Panc1 (cell line): ENCODE data around the gene GPC3. TPM values are rescaled to one million over a fixed set of nuclear protein-coding genes. Genes with fewer than 3 reads are reported as not detected.

Experiments used
- ATAC-seq: fragments of 200-7000 bp; cut with Tn5 transposase; 2 replicates; pipeline ENCODE4 v1.9.1; 2020; ENCODE audit warnings: mild to moderate bottlenecking, moderate library complexity
- BruUV-seq: library from RNA; stranded (reverse); fragments of 400-500 nt; replicated peaks from 2 replicates; lab custom pipeline; 2021; lab: Mats Ljungman, UMichigan
- CTCF ChIA-PET: fragments of 300-600 bp; sonication (Branson Sonifier 250); formaldehyde crosslinking; loops from one replicate; lab custom pipeline; 2022; ENCODE audit warnings: antibody characterized with exemption; lab: Charles Lee
- POLR2A ChIA-PET: fragments of 300-600 bp; sonication (Branson Sonifier 250); formaldehyde crosslinking; loops from one replicate; lab custom pipeline; 2022; ENCODE audit warnings: antibody characterized with exemption; lab: Charles Lee
- DNase-seq: peaks from one replicate; pipeline ENCODE4 v3.0.0-alpha.2; 2010; ENCODE audit warnings: low read depth, low spot score
- H3K27ac ChIP-seq: 2 replicates; pipeline ENCODE4 v1.5.1; 2011; ENCODE audit warnings: mild to moderate bottlenecking, low read length, inconsistent platforms
- H3K27me3 ChIP-seq: fragments of 200-500 bp; sonication (Bioruptor generic); 2 replicates; pipeline ENCODE4 v1.6.0; 2014; ENCODE audit warnings: low read length, inconsistent platforms; ENCODE audit not compliant: control insufficient read depth, insufficient read depth
- H3K36me3 ChIP-seq: fragments of 200-500 bp; sonication (Bioruptor generic); 2 replicates; pipeline ENCODE4 v1.5.1; 2014; ENCODE audit warnings: inconsistent platforms, mild to moderate bottlenecking, low read length, moderate library complexity; ENCODE audit not compliant: control insufficient read depth, insufficient read depth
- H3K4me1 ChIP-seq: 2 replicates; pipeline ENCODE4 v1.5.1; 2011; ENCODE audit warnings: inconsistent platforms, mild to moderate bottlenecking, low read length, moderate library complexity; ENCODE audit not compliant: control insufficient read depth, insufficient read depth
- H3K4me3 ChIP-seq, 2 experiments: 2 replicates each; pipeline ENCODE4 v1.5.1; 2011 to 2012; ENCODE audit warnings: low read depth in 2 of 2, low read length in 2 of 2, mild to moderate bottlenecking in 2 of 2, inconsistent platforms in 1 of 2, moderate library complexity in 1 of 2
- H3K9me3 ChIP-seq: fragments of 200-500 bp; sonication (Bioruptor generic); 2 replicates; pipeline ENCODE4 v1.5.1; 2014; ENCODE audit warnings: low read depth, mild to moderate bottlenecking, inconsistent platforms, low read length, moderate library complexity; ENCODE audit not compliant: control insufficient read depth, insufficient read depth
- POLR2AphosphoS5 ChIP-seq: IDR thresholded peaks from 2 replicates; pipeline ENCODE4 v1.6.1; 2012; ENCODE audit warnings: mild to moderate bottlenecking, low read depth, low read length, moderate library complexity
- SIN3A ChIP-seq: IDR thresholded peaks from 2 replicates; pipeline ENCODE4 v1.6.1; 2012; ENCODE audit warnings: low read depth, mild to moderate bottlenecking, low read length, moderate library complexity, borderline replicate concordance; ENCODE audit not compliant: insufficient read depth
- TCF7L2 ChIP-seq: IDR thresholded peaks from 2 replicates; pipeline ENCODE4 v1.6.1; 2011; ENCODE audit warnings: mild to moderate bottlenecking, low read depth, low read length, inconsistent platforms
- in situ Hi-C: cut with HindIII; loops from 2 replicates; pipeline ENCODE4 v1.10.0; 2016; ENCODE audit warnings: low sequenced_read_pairs, low pct_unique_long_range_greater_than_20kb
- intact Hi-C: fragments of 100-400 bp; cut with micrococcal nuclease; formaldehyde crosslinking; loops from one replicate; pipeline ENCODE4 v1.10.0; 2022; ENCODE audit not compliant: unreplicated experiment
- total RNA-seq: library from RNA; stranded (reverse); gene quantifications from one replicate; pipeline ENCODE4 v1.2.1, GENCODE V29; 2021; ENCODE audit not compliant: unreplicated experiment
- TF ChIP-seq, protein P1 (sequence below), 2 experiments: IDR thresholded peaks; 2 replicates each; pipeline ENCODE4 v1.6.1; 2011 to 2012; ENCODE audit warnings: low read depth in 2 of 2, control low read depth in 1 of 2, low read length in 1 of 2, mild to moderate bottlenecking in 1 of 2, moderate library complexity in 1 of 2; ENCODE audit not compliant: insufficient read depth in 1 of 2
- TF ChIP-seq, protein P2 (sequence below): fragments of 450-650 bp; IDR thresholded peaks from 2 replicates; pipeline ENCODE4 v1.5.1; 2017; ENCODE audit warnings: mild to moderate bottlenecking

The GPC3 gene
- total RNA-seq, 1 experiment from 2014 or later = 0.95 TPM

DNA sequence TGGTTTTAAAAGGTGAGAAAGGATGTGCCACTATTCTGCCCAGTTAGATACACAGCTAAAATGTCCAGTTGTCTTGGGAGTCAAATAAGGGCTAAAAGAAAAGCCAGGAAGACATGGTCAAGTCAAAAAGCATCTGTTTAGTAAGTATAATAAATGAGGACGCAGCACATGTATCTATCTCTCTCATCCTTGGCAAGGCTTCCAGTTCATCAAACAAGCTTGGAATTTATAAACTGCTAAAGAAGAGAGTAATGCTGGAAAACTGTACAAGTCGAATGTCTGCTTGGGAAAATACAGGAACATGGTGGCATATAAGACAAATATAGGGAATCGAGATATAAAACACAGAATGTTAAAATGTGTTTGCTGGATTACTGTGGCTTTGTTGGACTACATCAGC, 106.7 kb downstream of the GPC3 start:
- DNase-seq = no peak
- no peak overlapping the region for H3K4me3 ChIP-seq
- no TSS peak for BruUV-seq
- TF ChIP-seq SIN3A (no peak), TCF7L2 (no peak), POLR2AphosphoS5 (no peak)
- TF ChIP-seq, protein P1, sequence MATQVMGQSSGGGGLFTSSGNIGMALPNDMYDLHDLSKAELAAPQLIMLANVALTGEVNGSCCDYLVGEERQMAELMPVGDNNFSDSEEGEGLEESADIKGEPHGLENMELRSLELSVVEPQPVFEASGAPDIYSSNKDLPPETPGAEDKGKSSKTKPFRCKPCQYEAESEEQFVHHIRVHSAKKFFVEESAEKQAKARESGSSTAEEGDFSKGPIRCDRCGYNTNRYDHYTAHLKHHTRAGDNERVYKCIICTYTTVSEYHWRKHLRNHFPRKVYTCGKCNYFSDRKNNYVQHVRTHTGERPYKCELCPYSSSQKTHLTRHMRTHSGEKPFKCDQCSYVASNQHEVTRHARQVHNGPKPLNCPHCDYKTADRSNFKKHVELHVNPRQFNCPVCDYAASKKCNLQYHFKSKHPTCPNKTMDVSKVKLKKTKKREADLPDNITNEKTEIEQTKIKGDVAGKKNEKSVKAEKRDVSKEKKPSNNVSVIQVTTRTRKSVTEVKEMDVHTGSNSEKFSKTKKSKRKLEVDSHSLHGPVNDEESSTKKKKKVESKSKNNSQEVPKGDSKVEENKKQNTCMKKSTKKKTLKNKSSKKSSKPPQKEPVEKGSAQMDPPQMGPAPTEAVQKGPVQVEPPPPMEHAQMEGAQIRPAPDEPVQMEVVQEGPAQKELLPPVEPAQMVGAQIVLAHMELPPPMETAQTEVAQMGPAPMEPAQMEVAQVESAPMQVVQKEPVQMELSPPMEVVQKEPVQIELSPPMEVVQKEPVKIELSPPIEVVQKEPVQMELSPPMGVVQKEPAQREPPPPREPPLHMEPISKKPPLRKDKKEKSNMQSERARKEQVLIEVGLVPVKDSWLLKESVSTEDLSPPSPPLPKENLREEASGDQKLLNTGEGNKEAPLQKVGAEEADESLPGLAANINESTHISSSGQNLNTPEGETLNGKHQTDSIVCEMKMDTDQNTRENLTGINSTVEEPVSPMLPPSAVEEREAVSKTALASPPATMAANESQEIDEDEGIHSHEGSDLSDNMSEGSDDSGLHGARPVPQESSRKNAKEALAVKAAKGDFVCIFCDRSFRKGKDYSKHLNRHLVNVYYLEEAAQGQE (IDR thresholded peaks at IDR 0.05; ENCODE audit: insufficient read depth in 1 of 2, low read depth in 2 of 2, low read length in 1 of 2) = no peak
- TF ChIP-seq, protein P2, sequence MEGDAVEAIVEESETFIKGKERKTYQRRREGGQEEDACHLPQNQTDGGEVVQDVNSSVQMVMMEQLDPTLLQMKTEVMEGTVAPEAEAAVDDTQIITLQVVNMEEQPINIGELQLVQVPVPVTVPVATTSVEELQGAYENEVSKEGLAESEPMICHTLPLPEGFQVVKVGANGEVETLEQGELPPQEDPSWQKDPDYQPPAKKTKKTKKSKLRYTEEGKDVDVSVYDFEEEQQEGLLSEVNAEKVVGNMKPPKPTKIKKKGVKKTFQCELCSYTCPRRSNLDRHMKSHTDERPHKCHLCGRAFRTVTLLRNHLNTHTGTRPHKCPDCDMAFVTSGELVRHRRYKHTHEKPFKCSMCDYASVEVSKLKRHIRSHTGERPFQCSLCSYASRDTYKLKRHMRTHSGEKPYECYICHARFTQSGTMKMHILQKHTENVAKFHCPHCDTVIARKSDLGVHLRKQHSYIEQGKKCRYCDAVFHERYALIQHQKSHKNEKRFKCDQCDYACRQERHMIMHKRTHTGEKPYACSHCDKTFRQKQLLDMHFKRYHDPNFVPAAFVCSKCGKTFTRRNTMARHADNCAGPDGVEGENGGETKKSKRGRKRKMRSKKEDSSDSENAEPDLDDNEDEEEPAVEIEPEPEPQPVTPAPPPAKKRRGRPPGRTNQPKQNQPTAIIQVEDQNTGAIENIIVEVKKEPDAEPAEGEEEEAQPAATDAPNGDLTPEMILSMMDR = no peak
- in situ Hi-C loops (no loop called here), intact Hi-C loops (no loop called here)
- ChIA-PET POLR2A (no interaction called here), CTCF (no interaction called here)
- H3K27me3 ChIP-seq = no peaks in the 10 kb centered on the region; the same call in 1 of the 2 replicates
- H3K36me3 ChIP-seq = no peaks in the 10 kb centered on the region
- H3K27ac ChIP-seq = no peak overlapping the region
- no peak for ATAC-seq
- H3K4me1 ChIP-seq = no peaks in the 10 kb centered on the region
- H3K9me3 ChIP-seq = no peaks in the 10 kb centered on the region

DNA sequence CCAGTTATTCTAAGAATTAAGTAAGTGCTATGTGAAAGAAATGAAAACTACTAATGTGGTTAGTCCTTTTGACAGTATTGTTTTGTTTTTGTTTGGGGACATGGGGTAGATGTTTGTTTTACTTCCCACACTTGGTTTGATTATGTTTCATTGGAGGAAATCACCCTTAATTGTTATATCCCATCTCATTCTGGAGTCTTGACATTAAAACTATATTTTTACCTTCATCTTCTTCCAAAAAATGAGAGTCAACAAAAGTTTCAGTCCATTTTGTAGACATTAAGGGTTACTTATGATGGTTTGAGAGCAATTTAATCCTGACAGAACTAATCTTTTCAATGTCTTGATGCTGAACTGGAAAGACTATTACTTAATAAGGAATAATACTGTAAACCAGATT, 108.7 kb downstream of the GPC3 start:
- Histone ChIP-seq H3K27me3 (peaks cover 2% of the 10 kb centered on the region; the same call in 1 of the 2 replicates), H3K36me3 (no peaks in the 10 kb centered on the region), H3K27ac (no peak overlapping the region), H3K9me3 (no peaks in the 10 kb centered on the region), H3K4me1 (no peaks in the 10 kb centered on the region), H3K4me3 (no peak overlapping the region)
- TF ChIP-seq SIN3A (no peak), TCF7L2 (no peak)
- intact Hi-C loops = no loop called here
- DNase-seq (no peak), ATAC-seq (no peak)
- ChIA-PET CTCF (no interaction called here), POLR2A (no interaction called here)
- BruUV-seq = no TSS peak
- in situ Hi-C loops = no loop called here

DNA sequence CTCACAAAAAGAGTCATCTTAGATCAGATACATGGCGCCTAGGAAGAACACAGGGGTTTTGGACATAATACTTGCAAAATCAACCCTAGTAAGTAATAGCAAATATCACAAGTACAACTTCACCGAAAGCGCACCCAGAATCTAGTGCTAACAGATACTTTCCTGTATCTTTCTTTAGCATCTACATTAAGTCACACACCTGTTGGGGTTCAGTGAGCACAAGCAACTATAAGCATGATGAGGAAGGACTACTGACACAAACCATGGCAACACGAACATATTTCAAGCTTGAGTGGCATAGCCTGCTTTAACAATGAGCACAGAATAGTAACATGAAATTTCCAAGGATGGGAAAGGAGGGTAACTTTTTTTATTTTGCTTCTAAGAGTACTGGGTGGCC, 116.1 kb downstream of the GPC3 start:
- H3K4me3 ChIP-seq = no peak overlapping the region
- H3K27me3 ChIP-seq = peaks cover 2% of the 10 kb centered on the region; the same call in 1 of the 2 replicates
- H3K9me3 ChIP-seq = no peaks in the 10 kb centered on the region
- no TSS peak for BruUV-seq
- no peaks in the 10 kb centered on the region for H3K36me3 ChIP-seq
- POLR2A ChIA-PET = no interaction called here
- no peak overlapping the region for H3K27ac ChIP-seq
- ATAC-seq (no peak), DNase-seq (no peak)
- in situ Hi-C loops = no loop called here
- TF ChIP-seq SIN3A (no peak), POLR2AphosphoS5 (no peak), TCF7L2 (no peak)
- TF ChIP-seq, protein P1 (IDR thresholded peaks at IDR 0.05; ENCODE audit: insufficient read depth in 1 of 2, low read depth in 2 of 2, low read length in 1 of 2) = no peak
- TF ChIP-seq, protein P2 = no peak
- CTCF ChIA-PET = interaction anchor here (0.6 kb wide), 1 partner anchor 42 kb away, joined by 3 read pairs; no protein-coding TSS in a partner anchor
- intact Hi-C loops = no loop called here
- H3K4me1 ChIP-seq = no peaks in the 10 kb centered on the region
